HG03469 (cell line): ENCODE data around the gene GNAI3.

Experiments
- ATAC-seq: cut with Tn5 transposase; IDR thresholded peaks from one replicate; pipeline ENCODE4 v1.9.1; 2021; ENCODE audit warnings: mild to moderate bottlenecking, moderate library complexity, moderate number of reproducible peaks; ENCODE audit not compliant: unreplicated experiment

The GNAI3 gene

DNA sequence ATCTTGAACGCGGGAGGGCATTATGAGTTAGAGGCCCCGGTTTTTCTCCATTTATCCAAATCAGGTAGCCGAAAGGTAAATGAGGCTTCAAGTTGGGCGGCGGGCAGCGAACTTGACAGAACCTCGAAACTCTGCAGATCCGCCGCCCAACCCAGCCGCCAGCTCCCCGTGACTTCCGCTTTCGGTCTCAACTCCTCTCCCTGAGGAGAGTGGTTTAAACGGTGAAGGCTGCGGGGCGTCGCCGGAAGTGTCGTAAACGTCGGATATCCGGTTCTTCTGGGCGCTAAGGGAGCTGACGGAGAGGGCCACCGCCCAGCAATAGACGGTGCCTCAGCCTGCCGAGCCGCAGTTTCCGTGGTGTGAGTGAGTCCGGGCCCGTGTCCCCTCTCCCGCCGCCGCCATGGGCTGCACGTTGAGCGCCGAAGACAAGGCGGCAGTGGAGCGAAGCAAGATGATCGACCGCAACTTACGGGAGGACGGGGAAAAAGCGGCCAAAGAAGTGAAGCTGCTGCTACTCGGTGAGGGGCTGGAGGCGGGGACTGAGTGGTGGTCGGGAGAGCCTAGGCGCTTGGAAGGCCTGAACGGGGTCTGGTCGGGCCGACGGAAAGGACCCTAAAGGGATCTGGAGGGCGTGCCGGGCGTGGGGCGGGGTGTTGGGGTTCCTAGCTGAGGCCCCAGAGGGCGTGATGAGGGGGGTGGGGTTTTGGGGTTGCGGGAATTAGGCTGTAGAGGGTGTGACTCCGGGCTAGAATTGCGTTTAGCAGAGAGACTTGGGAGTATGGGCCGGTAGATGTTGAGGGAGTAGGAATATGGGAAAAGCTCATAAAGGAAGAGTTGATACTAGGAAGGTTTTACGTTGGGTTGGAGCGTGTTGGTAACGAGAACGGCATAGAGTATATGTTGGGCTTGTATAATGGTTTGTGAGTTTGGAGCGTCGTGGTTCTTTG lies at the start of gene GNAI3:
Gene GNAI3, plus strand, starts transcription at position 295 of the 947 bp plus-strand sequence. Its CDS starts 106 bp downstream, at position 401.
- peak; percentile 80 for ATAC-seq

DNA sequence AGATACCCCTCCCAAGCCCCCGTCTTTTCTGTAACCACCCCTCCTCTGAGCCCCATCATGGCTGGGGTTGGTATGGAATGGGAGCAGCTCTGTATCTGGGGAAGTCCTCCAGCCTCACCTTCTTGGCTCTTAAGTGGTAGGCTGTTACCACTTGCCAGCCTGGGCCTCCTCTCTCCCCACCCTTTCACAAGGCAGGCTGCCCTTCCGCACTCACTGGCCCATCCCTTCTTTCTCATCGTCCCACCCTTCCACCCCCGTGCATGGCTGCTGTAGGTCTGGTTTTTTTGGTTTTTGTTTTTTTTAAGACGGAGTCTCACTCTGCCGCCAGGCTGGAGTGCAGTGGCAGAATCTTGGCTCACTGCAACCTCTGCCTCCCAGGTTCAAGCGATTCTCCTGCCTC lies 49.3 kb upstream of the GNAI3 start:
- ATAC-seq = no peak

DNA sequence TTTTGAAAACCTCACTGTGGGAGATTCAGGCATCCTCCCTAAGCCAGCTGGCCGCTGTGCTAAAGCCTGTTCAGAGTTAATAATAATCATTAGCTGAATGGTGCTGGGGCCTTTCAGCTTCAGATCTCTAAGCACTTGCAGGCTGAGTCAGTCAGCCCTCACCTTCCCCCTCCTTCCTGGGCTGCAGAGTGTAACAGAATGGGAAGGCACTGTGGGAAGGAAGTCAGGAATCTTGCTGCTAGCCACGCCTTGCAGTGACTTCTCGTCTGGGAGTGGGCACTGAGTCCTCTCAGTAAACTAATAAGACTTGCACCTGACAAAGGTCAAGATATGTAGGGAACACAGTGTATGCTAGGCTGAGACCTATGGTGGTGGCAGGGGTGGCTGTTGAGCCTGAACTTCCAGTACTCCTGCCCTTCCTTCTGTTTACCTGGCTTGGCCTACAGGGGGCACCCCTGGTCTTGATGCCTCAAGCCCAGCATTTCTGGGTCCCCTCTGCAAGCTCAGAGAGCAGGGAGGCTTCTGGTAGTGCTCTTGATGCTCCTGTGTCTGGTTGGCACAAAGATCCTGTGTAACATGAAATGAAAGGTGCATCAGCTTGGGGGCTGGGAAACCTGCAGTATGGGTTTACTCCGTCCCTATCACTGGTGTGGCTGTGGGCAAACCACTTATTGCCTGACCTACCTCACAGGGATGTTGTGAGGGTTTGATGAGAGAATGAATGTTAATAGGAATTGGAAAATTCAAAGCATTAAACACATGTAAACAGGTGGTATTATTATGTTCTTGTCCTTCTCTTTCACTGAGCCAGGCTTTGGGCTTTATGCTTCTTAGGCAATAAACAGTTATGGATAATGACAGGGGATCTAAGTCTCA lies 48.5 kb upstream of the GNAI3 start:
- no peak for ATAC-seq

DNA sequence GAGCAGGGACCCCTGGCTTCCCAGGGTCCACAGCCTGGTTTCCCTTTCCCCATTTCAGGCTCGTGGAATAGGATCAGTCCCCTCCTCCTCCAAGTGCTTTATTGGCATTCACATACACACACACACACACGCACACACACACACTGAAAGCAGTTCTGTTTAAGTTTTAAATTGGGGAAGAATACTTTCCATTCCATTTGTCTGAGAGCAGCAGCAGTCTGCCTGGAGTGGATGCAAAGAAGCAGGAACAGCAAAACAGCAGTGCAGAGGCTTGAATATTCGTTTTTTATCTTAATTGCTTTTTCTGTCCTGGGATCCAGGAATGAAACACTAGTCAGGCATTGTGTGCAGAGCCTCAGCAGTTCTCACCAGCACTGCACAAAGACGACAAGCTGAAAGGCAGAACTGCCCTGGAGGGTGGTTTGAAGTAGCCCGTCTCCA lies 47.5 kb upstream of the GNAI3 start:
- no peak for ATAC-seq

DNA sequence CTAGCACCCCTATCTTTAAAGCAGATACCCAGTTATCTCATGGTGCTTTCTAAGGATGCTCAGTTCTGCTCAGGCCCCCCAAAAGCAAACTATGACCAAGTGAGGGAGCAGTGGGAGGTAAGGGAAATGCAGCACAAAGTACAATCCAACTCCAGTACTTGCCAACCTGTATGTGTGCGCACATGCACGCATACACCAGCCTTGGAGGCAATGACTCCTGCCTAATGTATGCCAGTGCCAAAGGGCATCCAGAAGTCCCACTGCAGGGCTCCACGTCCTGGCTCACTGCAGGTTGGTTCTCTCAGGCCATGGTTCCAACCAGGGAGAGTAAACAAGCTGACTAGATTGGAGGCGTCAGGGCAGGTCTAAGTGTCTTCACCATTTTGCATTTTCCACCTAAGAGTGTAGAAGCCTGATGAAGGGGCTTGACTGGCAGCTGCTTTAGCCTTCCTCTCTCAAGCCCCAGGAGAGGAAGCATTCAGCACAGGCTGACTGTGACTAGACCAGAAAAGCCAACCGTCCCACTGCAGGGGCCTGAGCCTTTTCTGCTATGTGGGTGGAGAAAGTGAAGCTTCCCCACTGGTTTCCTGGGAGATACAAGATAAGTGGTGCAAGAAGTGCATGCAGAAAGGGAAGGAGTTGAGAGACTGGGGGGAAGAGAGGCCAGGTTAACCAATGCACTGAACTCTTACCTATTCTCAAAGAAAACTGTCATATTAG lies 46.6 kb upstream of the GNAI3 start:
- no peak for ATAC-seq

DNA sequence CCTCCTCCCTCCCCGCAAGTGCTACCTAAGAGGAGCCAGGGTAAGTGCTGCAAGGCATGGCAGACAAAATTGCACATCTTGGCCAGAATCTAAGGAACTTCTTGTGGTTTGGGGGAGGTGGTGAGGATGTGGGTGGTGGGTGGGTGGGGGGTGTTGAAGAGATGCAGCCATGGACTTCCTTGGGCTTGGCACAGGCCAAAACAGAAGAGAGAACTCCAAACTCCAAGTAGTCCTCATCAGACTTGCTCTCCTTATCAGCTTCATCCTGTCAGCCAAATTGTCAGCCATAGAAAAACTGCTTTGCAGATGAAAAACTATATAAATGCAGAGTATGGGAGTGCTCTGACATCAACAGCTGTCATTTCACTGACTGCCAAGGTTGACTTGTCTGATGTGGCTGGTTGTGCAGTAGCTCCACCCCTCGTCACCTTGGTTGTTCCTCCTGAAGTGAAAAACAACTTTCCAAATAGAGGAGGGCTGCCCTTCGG lies 46.0 kb upstream of the GNAI3 start:
- no peak for ATAC-seq

DNA sequence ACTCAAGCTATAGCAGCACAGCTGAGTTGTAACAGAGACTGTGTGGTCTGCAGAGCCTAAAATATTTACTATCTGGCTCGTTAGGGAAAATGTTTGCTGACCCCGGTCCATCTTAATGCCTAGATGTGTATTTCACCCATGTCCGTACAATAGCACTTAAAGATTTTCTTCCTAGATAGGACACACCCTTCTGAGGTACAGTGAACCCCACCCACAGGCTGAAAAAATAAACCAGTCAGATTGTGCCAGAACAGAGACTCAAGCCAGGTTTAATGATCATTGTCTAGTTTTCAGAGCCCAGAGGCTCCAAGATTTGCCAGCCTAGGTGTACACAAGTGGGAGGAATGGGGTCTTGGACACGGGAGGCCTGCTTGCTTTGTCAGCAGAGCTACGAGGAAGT lies 44.5 kb upstream of the GNAI3 start:
- ATAC-seq = no peak

DNA sequence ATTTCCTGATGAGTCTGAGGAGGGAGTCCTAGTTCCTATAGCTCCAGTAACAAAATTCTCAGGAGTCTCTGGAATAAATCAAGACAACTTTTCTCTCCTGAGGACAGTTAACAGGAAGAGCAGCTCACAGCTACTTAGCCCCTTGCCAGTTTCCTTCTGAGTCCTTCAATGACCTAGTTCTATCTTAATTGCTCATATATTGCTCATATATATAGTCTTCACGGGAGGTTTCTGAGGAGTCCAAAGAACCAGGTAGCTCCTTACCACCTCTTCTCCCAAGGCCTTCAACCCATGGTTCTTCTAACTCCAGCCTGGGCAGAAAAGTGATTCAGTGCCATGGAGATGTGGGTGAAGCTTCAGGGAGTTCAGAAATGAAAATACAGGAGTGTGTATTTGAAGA lies 43.4 kb upstream of the GNAI3 start:
- ATAC-seq = no peak

DNA sequence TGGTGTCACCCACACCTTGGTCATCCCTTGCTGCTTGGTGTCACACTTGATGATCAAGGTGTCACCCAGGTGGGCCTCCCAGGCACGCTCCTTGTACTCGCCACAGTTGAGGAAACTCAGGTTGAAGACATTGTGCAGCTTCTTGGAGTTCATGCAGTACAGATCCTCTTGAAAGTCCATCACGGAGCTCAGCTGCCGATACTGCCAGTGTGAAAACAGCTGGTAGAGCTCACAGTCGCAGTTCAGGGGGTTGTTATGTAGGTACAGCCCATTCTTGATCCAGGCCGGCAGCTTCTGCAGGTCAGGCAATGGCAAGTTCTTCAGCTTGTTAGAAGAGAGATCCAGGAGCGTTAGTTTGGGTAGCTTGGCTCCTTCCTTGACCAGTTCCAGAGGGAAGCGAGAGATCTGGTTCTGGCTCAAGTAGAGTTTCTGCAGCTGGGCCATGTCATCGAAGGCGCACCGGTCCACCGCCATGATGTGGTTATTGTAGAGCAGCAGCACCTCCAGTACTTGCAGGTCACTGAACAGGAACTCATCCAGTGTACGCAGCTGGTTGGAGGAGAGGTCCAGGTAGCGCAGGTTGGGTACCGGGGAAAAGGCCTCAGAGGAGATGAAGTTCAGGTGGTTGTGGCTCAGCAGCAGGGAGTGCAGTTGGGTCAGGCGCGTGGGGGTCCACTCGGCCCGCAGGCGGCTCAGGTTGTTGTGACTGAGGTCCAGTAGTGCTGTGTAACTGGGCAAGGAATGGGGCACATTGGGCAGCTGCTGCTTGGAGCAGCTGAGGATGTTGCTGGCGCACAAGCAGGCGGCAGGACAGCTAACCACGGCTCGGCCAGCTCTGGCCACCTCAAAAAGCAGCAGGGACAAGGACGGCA lies 40.2 kb upstream of the GNAI3 start:
- no peak for ATAC-seq

DNA sequence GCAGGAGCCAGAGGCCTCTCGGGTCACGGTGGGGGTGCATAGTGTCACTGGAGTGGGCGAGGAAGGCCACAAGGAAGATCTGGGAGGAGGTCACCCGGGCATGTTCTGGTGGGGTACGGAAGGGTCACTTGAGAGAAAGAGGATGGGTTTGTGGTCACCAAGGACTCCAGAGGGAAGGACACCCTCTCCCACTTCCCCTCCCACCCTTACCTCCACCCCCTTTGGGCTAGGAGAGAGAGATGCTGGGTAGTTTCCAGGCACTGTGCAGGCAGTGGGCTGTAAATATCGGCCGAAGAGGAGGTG lies 39.6 kb upstream of the GNAI3 start:
- no peak for ATAC-seq

DNA sequence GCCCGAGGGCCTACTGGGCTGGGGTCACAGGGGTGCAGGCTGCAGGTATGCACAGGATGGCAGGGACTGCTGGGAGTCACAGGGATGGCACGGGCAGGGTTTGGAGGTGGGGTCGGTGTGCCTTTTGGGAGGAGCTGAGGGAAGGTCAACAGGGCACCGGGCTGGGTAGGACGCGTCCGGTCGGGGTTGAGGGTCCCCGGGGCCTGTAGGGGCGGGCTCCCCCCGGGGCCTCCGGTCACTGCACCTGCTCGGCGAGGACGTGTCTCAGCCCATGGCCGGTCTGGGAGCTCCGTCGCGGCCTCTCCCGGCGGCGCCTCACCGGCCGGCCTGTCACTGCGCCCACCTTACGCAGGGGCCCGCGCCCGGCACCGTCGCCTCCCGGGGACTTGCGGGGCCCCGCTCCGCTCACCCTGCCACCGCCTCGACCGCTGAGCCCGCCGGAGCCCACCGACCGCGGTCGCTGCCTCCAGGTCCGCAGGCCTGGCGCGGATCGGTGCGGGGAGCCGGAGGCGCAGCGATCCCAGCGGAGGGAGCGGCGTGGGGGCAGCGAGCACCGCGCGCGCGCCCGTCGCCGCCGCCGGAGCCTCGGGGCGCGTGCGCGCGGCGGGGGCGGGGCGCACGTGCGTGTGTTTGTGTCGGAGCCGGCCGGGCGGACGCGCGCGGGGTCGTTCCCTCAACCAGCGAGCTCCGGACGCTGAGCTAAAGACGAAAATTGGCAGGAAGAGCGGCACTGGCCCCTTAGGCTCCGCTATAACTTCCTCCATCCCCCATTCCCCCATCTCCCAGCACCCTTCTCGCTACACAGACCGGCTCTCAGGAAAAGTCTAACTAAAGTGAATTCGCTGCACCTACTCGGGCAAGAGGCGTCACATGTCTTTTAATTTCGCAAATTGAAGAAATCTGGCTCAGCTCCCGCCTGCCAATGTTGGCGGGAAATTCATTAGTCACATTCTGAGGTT lies 39.0 kb upstream of the GNAI3 start, which contains the start of gene AMIGO1:
Gene AMIGO1, minus strand, starts transcription at position 552 of the 959 bp plus-strand sequence. CDS start 815 bp downstream, outside the sequence.
- no peak for ATAC-seq

DNA sequence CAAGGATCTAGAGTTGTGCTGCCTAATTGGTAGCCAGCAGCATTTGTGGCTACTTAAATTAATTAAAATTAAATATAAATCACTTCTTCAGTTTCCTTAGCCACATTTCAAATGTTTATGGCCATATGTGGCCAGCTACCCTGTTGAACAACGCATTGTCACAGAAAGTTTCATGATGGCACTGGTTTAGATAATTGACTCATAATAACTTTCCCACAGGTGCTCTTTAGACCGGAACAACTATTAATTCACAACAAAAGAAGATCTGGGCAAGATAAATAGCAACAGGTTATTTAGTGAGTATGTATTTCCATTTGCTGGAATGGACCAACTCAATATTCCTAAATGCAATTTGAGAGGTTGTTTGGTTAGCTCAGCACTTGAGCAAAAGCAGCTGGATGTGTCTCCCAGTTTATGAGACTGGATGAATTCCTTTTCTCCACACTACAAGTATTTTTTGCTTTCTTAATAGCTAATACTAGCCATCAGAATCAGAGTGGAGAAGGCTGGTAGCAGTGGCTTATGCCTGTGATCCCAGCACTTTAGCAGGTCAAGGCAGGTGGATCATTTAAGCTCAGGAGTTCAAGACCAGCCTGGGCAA lies 35.2 kb upstream of the GNAI3 start:
- ATAC-seq = no peak

DNA sequence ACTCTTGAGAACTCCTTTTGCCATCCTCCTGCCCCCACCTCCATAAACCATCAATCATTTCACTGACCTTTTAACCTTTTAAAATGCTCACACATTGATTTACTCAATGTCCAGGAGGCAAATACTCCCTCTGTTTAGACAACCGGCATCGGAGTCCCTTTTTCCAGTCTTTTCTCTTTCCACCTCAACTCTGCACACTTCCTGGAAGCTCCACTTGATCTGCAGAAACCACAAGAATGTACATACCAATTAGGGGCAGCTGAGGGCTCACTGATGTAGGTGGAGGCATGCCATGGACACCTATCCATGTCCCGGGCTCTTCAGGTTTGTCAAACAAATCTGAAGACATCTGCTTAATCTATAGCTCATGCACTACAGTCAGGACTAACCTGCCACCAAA lies 33.6 kb upstream of the GNAI3 start:
- ATAC-seq = no peak

DNA sequence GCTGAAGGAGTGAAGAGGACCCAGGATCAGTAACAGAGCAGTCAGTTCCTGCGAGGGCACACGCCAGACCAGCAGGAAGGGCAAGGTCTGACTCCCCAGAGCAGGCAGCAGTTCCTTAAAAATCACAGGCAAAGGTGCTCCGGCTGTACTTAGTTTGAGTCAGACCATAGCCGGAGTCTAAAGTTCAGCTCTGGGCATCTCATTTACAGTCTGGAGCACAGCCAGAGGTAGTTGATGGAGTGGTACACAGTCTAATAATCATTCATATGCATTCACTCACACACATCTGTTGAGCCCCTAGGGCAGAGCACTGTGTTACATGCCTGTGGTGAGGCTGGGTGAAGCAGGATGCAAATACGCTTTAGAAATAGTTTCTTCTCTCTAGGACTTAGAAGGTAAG lies 31.5 kb upstream of the GNAI3 start:
- ATAC-seq = no peak

DNA sequence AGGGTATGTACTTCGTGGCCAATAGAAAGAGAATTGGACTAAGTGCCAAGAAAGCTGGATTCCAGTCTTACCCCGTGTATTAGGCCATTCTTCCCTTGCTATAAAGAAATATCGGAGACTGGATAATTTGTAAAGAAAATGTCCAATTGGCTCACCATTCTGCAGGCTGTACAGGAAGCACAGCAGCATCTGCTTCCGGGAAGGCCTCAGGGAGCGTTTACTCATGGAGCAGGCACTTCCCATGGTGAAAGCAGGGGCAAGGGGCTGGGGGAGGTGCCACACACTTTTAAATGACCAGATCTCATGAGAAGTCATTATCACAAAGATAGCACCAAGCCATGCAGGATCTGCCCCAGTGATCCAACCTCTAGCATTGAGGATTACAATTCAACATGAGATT lies 31.1 kb upstream of the GNAI3 start:
- no peak for ATAC-seq

DNA sequence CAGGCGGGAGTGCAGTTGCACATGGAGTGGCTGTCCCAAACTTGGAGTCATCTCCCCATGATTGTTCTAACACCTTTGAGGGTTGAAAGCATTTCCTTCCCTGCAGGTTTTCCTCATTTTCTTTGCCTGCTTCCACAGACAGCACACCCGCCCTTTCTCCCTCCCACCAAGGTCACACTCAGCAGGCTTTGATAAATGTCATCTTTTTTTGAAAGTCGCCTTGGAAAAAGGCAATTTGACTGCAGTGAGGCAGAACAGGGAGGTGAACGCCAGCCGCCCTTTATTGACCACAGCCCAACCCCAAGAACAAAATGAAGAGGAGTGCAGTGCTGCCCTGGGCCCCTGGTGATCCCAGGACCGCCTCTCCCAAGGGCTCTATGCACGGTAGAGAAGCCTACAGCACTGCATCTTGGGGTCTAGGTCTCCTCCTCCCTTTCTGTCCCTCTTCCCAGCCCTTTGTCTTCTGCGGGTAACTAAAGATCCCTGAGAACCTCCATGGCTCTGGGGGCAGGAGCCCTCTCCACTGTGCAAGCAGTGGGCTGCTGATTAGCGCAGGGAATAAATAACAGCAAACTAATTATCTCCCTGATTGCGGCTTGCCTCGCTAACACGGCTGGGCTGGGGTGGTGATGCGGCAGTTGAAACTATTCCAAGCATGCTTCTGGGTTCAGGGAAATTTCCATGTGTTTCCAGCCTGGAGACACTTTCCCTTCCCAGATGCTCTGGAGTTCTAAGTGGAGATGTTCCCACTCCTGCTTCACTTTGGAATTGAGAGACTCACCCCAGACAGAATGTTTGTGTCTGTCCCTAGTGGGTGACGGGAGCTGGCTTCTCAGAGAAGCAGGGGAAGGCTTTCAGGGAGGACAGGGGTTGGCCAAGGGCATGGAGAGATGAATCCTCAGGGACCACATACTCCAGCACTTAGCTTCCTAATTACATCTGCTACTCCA lies 27.1 kb upstream of the GNAI3 start:
- ATAC-seq = no peak

DNA sequence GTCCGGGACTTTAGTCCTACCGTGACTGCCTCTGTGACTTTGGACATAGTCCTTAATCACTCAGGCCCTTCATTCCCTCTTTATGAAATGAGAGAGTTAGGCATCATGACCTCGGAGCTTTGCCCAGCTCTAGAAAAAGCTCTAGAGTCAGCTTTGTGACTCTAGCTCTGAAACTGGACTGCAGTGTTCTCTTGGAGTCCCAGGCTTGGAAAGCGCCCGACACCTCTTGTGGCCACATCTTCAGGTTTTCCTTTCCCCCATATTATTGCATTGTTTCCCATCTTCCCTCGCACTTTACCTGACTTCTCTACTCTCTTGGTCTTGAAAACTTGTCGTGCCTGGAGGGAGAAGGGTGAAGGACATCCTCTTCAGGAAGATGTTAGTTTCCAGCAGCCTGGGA lies 26.4 kb upstream of the GNAI3 start:
- no peak for ATAC-seq
